Stimulated activated naive CD8-positive, alpha-beta T cell treated with anti-CD3 and anti-CD28 coated beads, Interleukin-15, amount 100 ng/mL, for 72 hours (primary cell): ENCODE measurements around the gene COL4A3.
A peak's percentile ranks its signal among the peaks of the same experiment; 100 is the strongest.
"Not testable (repeated sequence)": the region's sequence is repeated elsewhere in the genome, so short reads cannot be mapped to it uniquely, and the experiment has no call there.

Source experiments
- ATAC-seq: fragments of 150-1000 bp; cut with Tn5 transposase; 2 replicates; pipeline ENCODE4 v1.10.0; 2021; ENCODE audit warnings: mild to moderate bottlenecking, moderate library complexity
- DNase-seq, 2 donors: peaks; one replicate each; pipeline ENCODE4 v3.0.0; 2021 to 2022
- H3K27ac Mint-ChIP-seq, 2 donors: one replicate each; pipeline ENCODE4 v1.8.0; 2022; ENCODE audit warnings: mild to moderate bottlenecking in 2 of 2, mixed read lengths in 2 of 2, moderate library complexity in 2 of 2
- H3K27me3 Mint-ChIP-seq: one replicate; pipeline ENCODE4 v1.8.0; 2022; ENCODE audit warnings: mixed read lengths
- H3K4me1 Mint-ChIP-seq: one replicate; pipeline ENCODE4 v1.8.0; 2022; ENCODE audit warnings: mild to moderate bottlenecking, mixed read lengths
- H3K4me3 Mint-ChIP-seq, 2 donors: one replicate each; pipeline ENCODE4 v1.8.0; 2022; ENCODE audit warnings: mild to moderate bottlenecking in 2 of 2, mixed read lengths in 2 of 2, moderate library complexity in 1 of 2
- H3K9me3 Mint-ChIP-seq, 2 donors: one replicate each; pipeline ENCODE4 v1.8.0; 2022; ENCODE audit warnings: mixed read lengths in 2 of 2

COL4A3 gene

DNA sequence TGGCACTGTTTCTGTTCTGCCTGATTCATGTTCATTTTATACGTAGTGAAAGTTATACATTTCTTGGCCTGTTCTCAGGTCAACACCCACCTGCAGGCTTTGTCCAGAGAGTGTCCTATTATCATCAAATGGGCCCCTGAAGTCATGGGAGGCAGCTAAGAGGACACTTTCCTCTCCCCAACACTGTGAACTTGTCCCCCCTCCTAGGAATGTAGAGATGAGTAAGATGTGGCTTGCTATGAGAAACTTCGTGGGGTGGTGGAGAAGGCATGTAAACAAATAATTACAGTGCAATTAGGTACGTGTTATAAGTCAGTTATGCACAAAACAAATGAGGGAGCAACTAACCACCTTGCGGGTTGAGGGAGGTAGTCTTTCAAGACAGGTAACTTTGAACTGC, 57.9 kb downstream of the COL4A3 start:
- Mint-ChIP-seq H3K4me3 (no peak overlapping the region), H3K4me1 (no peaks in the 10 kb centered on the region), H3K27ac (no peak overlapping the region), H3K9me3 (no peaks in the 10 kb centered on the region), H3K27me3 (peaks cover 3% of the 10 kb centered on the region)
- no peak for ATAC-seq
- no peak for DNase-seq

DNA sequence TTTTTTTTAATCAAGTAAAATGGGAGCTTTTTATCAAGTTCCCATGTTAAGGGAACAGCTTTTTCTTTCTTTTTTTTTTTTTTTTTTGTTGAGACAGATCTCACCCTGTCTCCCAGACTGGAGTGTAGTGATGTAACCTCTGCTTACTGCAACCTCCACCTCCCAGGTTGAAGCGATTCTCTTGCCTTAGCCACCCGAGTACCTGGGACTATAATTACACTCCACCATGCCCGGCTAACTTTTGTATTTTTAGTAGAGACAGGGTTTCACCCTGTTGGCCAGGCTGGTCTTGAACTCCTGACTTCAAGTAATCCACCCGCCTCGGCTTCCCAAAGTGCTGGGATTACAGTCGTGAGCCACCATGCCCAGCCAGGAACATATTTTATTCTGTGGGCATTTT, 61.2 kb downstream of the COL4A3 start:
- not testable (repeated sequence) for H3K4me3 Mint-ChIP-seq, DNase-seq, H3K27ac Mint-ChIP-seq, H3K4me1 Mint-ChIP-seq, H3K9me3 Mint-ChIP-seq, ATAC-seq
- H3K27me3 Mint-ChIP-seq = peaks cover 16% of the 10 kb centered on the region

DNA sequence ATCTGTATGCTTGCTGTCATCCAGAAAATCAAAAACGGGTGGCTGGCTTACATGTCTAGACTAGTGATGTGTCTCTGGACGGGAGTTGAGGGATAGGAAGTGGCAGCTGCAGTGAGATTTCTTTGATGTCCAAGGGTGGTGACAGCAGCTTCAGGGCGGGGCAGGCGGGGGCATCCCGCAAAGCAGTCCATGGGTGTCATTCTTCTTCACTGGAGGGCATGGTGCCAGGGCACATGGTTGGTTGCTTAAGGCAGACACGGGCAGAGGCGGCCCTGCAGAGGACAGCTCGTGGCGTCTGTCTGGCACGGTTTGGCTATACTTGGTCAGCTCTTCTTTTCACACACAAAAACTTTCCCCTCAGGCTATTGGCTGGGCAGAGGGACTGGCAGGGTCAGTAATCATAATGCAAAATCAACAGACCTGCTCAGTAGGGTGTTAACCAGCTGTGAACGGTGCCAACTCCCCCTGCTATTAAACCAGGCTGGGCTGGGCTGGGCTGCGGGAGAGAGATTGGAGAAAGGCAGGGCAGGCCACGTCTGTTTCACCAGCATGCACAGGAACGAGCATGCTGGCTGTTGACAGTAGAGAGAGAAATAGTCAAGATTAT, 63.7 kb downstream of the COL4A3 start:
- H3K4me3 Mint-ChIP-seq = no peak overlapping the region
- H3K9me3 Mint-ChIP-seq = peaks cover 0 to 5% of the 10 kb centered on the region in 2 donors
- peaks cover 16% of the 10 kb centered on the region for H3K27me3 Mint-ChIP-seq
- H3K4me1 Mint-ChIP-seq = no peaks in the 10 kb centered on the region
- DNase-seq (no peak), ATAC-seq (no peak)
- H3K27ac Mint-ChIP-seq = no peak overlapping the region

DNA sequence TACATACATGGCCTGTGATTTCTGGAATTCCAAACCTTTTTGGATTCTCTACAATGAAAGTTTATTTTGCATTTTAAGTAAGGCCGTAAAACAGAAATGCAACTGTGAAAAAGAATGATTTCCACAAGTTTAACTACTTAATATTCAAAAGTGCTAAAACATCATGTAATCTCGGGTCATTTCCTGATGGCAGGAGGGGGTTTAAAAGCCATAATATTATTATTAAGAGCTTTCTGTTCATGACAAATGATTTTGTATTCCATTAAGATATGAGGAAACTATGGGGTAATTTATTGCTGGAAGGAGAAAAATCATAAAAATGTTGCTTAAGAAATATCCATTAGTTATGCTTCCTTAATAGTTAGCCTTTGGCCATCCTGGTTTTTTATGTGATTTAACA, 65.7 kb downstream of the COL4A3 start:
- H3K27ac Mint-ChIP-seq = no peak overlapping the region
- H3K4me3 Mint-ChIP-seq = no peak overlapping the region
- ATAC-seq (no peak), DNase-seq (no peak)
- peaks cover 26% of the 10 kb centered on the region for H3K27me3 Mint-ChIP-seq
- H3K4me1 Mint-ChIP-seq = no peaks in the 10 kb centered on the region
- peaks cover 0 to 5% of the 10 kb centered on the region in 2 donors for H3K9me3 Mint-ChIP-seq

GRCh38 chr2:227234429-227234828, 70.0 kb downstream of the COL4A3 start:
- ATAC-seq (peak; percentile 23), DNase-seq (no peak)
- Mint-ChIP-seq H3K27ac (no peak overlapping the region), H3K9me3 (peaks cover 0 to 5% of the 10 kb centered on the region in 2 donors), H3K4me1 (no peaks in the 10 kb centered on the region), H3K4me3 (no peak overlapping the region), H3K27me3 (peaks cover 12% of the 10 kb centered on the region)

GRCh38 chr2:227237786-227238185, 73.4 kb downstream of the COL4A3 start:
- no peaks in the 10 kb centered on the region for H3K9me3 Mint-ChIP-seq
- DNase-seq (no peak), ATAC-seq (no peak)
- peaks cover 26% of the 10 kb centered on the region for H3K27me3 Mint-ChIP-seq
- no peaks in the 10 kb centered on the region for H3K4me1 Mint-ChIP-seq
- H3K27ac Mint-ChIP-seq = no peak overlapping the region
- no peak overlapping the region for H3K4me3 Mint-ChIP-seq

DNA sequence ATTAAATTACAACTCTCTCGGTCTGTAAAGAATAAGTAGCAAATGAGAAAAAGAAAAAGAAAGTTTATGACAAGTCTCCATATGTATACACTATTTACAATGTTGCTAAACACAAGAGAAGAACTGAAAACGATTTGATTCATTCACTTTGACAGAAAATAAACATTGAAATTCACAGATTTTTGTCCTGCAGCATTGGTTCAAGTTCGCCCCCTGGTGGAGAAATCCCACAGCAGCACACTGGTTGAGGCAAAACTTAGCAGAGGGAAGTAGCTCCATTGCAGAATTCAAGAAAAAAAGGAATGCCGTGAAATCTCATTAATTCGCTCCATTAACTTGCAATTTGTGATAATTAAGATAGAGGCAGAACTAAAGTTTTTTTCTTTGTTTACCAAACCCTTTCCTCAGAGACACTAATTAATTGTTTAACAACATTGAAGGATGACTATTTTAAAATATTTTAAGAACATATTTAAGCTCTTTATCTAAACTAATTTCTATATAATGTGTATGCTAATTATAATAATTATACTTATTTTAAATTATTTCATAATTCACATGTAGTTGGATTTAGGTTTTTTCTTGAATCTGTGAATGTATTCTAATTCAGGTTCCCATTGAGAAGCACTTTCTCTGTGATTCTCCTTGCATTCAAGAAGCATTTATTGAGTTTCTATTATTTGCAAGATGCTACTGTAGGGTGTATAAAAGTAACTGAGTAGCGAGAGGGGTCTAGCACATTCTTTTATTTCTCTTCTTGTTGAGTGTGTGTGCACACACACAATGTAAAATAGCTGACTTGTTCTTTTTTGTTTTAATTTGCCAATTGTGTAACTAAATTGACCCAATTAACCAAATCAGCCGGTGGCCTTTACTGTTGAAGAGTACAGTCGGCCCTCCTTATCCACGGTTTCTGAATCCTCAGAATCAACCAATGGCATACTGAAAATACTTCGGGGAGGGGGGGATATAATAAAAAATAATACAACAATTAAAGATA, 74.1 kb downstream of the COL4A3 start:
- ATAC-seq (no peak), DNase-seq (peak; percentile 37 to 45)
- H3K27ac Mint-ChIP-seq = no peak overlapping the region
- H3K4me3 Mint-ChIP-seq = no peak overlapping the region
- H3K9me3 Mint-ChIP-seq = no peaks in the 10 kb centered on the region
- no peaks in the 10 kb centered on the region for H3K4me1 Mint-ChIP-seq
- peaks cover 23% of the 10 kb centered on the region for H3K27me3 Mint-ChIP-seq

DNA sequence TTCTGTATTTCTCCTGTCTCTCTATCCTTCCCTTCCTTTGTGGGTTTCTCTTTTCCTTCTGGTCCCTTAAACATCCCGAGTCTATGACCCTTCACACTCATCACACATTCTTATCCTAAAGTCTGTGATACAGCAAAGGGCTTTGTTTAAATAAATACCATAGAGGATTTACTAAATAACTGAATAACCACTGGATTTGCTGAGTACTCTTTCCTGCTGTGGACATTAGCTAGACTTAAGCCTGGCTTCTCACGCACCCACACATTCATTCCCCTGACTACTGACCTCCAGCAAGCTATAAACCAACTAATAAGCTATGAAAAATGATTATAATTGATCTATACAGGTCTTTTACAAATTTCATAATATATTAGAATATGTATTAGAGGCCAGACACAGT, 76.6 kb downstream of the COL4A3 start:
- H3K4me1 Mint-ChIP-seq = no peaks in the 10 kb centered on the region
- peaks cover 15% of the 10 kb centered on the region for H3K27me3 Mint-ChIP-seq
- ATAC-seq (no peak), DNase-seq (no peak)
- H3K27ac Mint-ChIP-seq = no peak overlapping the region
- no peak overlapping the region for H3K4me3 Mint-ChIP-seq
- H3K9me3 Mint-ChIP-seq = no peaks in the 10 kb centered on the region

GRCh38 chr2:227248876-227249275, 84.5 kb downstream of the COL4A3 start:
- H3K27ac Mint-ChIP-seq = no peak overlapping the region
- H3K4me1 Mint-ChIP-seq = no peaks in the 10 kb centered on the region
- no peak overlapping the region for H3K4me3 Mint-ChIP-seq
- no peaks in the 10 kb centered on the region for H3K27me3 Mint-ChIP-seq
- H3K9me3 Mint-ChIP-seq = peaks cover 0 to 3% of the 10 kb centered on the region in 2 donors
- DNase-seq = no peak
- no peak for ATAC-seq

- H3K4me1 Mint-ChIP-seq = no peaks in the 10 kb centered on the region
- no peak overlapping the region for H3K27ac Mint-ChIP-seq
- DNase-seq (no peak), ATAC-seq (no peak)
- peaks cover 0 to 3% of the 10 kb centered on the region in 2 donors for H3K9me3 Mint-ChIP-seq
- H3K27me3 Mint-ChIP-seq = no peaks in the 10 kb centered on the region
- no peak overlapping the region for H3K4me3 Mint-ChIP-seq
These were observed 88.4 kb downstream of the COL4A3 start for GRCh38 chr2:227252831-227253230.

GRCh38 chr2:227256605-227257004, 92.2 kb downstream of the COL4A3 start:
- H3K4me3 Mint-ChIP-seq = no peak overlapping the region
- no peak for ATAC-seq

GRCh38 chr2:227257820-227258219, 93.4 kb downstream of the COL4A3 start:
- no peaks in the 10 kb centered on the region for H3K9me3 Mint-ChIP-seq
- no peaks in the 10 kb centered on the region for H3K27me3 Mint-ChIP-seq
- H3K27ac Mint-ChIP-seq = no peak overlapping the region
- ATAC-seq (no peak), DNase-seq (no peak)
- H3K4me1 Mint-ChIP-seq = no peaks in the 10 kb centered on the region
- H3K4me3 Mint-ChIP-seq = no peak overlapping the region

More at GRCh38 chr2:227256605-227257004, 92.2 kb downstream of the COL4A3 start:
- H3K9me3 Mint-ChIP-seq = no peaks in the 10 kb centered on the region
- DNase-seq = no peak
- no peaks in the 10 kb centered on the region for H3K4me1 Mint-ChIP-seq
- H3K27ac Mint-ChIP-seq = no peak overlapping the region
- H3K27me3 Mint-ChIP-seq = no peaks in the 10 kb centered on the region

DNA sequence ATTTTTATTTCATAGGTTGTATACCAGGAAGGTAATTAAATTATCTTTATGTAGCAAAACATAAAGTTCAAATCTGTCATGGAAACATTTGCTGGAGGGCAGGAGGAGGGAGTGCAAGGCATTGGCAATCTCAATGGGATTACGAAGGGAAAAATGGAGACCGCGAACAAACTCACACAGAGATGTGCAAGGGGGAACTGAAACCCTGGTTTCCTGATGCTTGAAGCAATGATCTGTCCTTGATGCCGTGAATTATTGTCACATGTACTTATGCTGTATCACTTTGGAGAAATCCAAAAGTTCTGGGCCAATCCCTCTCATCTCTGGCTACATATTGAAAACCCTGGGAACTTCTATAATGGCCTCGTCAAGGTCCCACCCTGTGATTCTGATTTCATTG, 95.6 kb downstream of the COL4A3 start:
- Mint-ChIP-seq H3K4me1 (no peaks in the 10 kb centered on the region), H3K27ac (no peak overlapping the region), H3K9me3 (no peaks in the 10 kb centered on the region), H3K4me3 (no peak overlapping the region), H3K27me3 (no peaks in the 10 kb centered on the region)
- ATAC-seq (no peak), DNase-seq (no peak)

- peaks cover 6% of the 10 kb centered on the region for H3K4me1 Mint-ChIP-seq
These were observed 103.1 kb downstream of the COL4A3 start for GRCh38 chr2:227267410-227268115.

GRCh38 chr2:227280895-227281294, 116.5 kb downstream of the COL4A3 start:
- Mint-ChIP-seq H3K27ac (no peak overlapping the region), H3K9me3 (peaks cover 5 to 8% of the 10 kb centered on the region in 2 donors), H3K4me1 (no peaks in the 10 kb centered on the region), H3K27me3 (no peaks in the 10 kb centered on the region), H3K4me3 (no peak overlapping the region)
- DNase-seq (no peak), ATAC-seq (no peak)

More at GRCh38 chr2:227267410-227268115, 103.1 kb downstream of the COL4A3 start:
- no peak overlapping the region for H3K4me3 Mint-ChIP-seq
- H3K27me3 Mint-ChIP-seq = no peaks in the 10 kb centered on the region
- no peak for ATAC-seq
- DNase-seq = no peak
- no peaks in the 10 kb centered on the region for H3K9me3 Mint-ChIP-seq
- H3K27ac Mint-ChIP-seq = no peak overlapping the region
